GM18519 (cell line): Measurements from ENCODE around the gene LAMC1.

ENCODE experiments used
- ATAC-seq: cut with Tn5 transposase; IDR thresholded peaks from one replicate; pipeline ENCODE4 v1.9.1; 2021; ENCODE audit warnings: mild to moderate bottlenecking, moderate library complexity; ENCODE audit not compliant: unreplicated experiment, low FRiP score

Gene LAMC1

GRCh38 chr1:183023146-183023600 lies at the start of gene LAMC1:
LAMC1 (plus strand) TSS chr1:183023420; CDS start chr1:183023717, 297 bp downstream.
- ATAC-seq, result peak; percentile 19

- ATAC-seq, result no peak
Measured at GRCh38 chr1:182974506-182975191, 48.6 kb upstream of the LAMC1 start.

GRCh38 chr1:182977480-182977879 lies 45.7 kb upstream of the LAMC1 start:
- ATAC-seq, result no peak

- ATAC-seq, result no peak
Measured at GRCh38 chr1:182978151-182978853, 44.9 kb upstream of the LAMC1 start.

- no peak for ATAC-seq
Measured at GRCh38 chr1:182984138-182984537, 39.1 kb upstream of the LAMC1 start.

GRCh38 chr1:182984621-182985020 lies 38.6 kb upstream of the LAMC1 start:
- no peak for ATAC-seq

GRCh38 chr1:182985876-182986275 lies 37.3 kb upstream of the LAMC1 start:
- no peak for ATAC-seq

GRCh38 chr1:182990413-182991144 lies 32.6 kb upstream of the LAMC1 start:
- no peak for ATAC-seq

GRCh38 chr1:182993746-182994145 lies 29.5 kb upstream of the LAMC1 start:
- no peak for ATAC-seq

GRCh38 chr1:182995894-182996293 lies 27.3 kb upstream of the LAMC1 start:
- no peak for ATAC-seq

GRCh38 chr1:182996816-182997215 lies 26.4 kb upstream of the LAMC1 start:
- no peak for ATAC-seq

GRCh38 chr1:182998482-182998881 lies 24.7 kb upstream of the LAMC1 start:
- no peak for ATAC-seq

- ATAC-seq, result no peak
Measured at GRCh38 chr1:183000167-183000962, 22.9 kb upstream of the LAMC1 start.

- no peak for ATAC-seq
Measured at GRCh38 chr1:183002267-183002666, 21.0 kb upstream of the LAMC1 start.

- ATAC-seq, result no peak
Measured at GRCh38 chr1:183002797-183003196, 20.4 kb upstream of the LAMC1 start.

- ATAC-seq, result no peak
Measured at GRCh38 chr1:183003203-183003602, 20.0 kb upstream of the LAMC1 start.

GRCh38 chr1:183004141-183004540 lies 19.1 kb upstream of the LAMC1 start:
- no peak for ATAC-seq

- no peak for ATAC-seq
Measured at GRCh38 chr1:183011859-183012258, 11.4 kb upstream of the LAMC1 start.

GRCh38 chr1:183012301-183012994 lies 10.8 kb upstream of the LAMC1 start:
- ATAC-seq, result no peak

GRCh38 chr1:183019139-183019740 lies 4.0 kb upstream of the LAMC1 start:
- ATAC-seq, result no peak
